Kidney epithelial cell (primary cell): ENCODE data around the gene TMEM135. TPM values are rescaled to one million over a fixed set of nuclear protein-coding genes. Genes with fewer than 3 reads are reported as not detected.
"Not testable (repeated sequence)": the region's sequence is repeated elsewhere in the genome, so short reads cannot be mapped to it uniquely, and the experiment has no call there.

Source experiments
- DNase-seq: peaks from one replicate; pipeline ENCODE4 v3.0.0-alpha.2; 2010; ENCODE audit warnings: low read depth
- H3K27me3 ChIP-seq: 2 replicates; pipeline ENCODE4 v1.6.0; 2011; ENCODE audit warnings: low read length; ENCODE audit not compliant: control insufficient read depth, insufficient read depth
- H3K36me3 ChIP-seq: 2 replicates; pipeline ENCODE4 v1.5.1; 2011; ENCODE audit warnings: low read length; ENCODE audit not compliant: control insufficient read depth, insufficient read depth
- H3K4me3 ChIP-seq: 2 replicates; pipeline ENCODE4 v1.5.1; 2011; ENCODE audit warnings: low read depth, mild to moderate bottlenecking, control low read depth, low read length
- CTCF ChIP-seq: IDR thresholded peaks from 2 replicates; pipeline ENCODE4 v1.5.1; 2011; ENCODE audit warnings: mild to moderate bottlenecking, moderate library complexity, low read length, control low read depth, inconsistent platforms; ENCODE audit not compliant: insufficient read depth, poor library complexity, severe bottlenecking
- total RNA-seq: library from RNA; depleted of rRNA; stranded (reverse); fragments of >200 nt; gene quantifications from 2 replicates; pipeline ENCODE4 v1.2.3, GENCODE V29; 2015

The TMEM135 gene
- total RNA-seq, 1 donor from 2014 or later: 14.5 TPM

- TF ChIP-seq CTCF: no peak
- Histone ChIP-seq H3K27me3 (no peaks in the 10 kb centered on the region), H3K4me3 (no peak overlapping the region), H3K36me3 (no peaks in the 10 kb centered on the region)
- no peak for DNase-seq
Observed at GRCh38 chr11:87143641-87144040, 105.9 kb downstream of the TMEM135 start.

DNA sequence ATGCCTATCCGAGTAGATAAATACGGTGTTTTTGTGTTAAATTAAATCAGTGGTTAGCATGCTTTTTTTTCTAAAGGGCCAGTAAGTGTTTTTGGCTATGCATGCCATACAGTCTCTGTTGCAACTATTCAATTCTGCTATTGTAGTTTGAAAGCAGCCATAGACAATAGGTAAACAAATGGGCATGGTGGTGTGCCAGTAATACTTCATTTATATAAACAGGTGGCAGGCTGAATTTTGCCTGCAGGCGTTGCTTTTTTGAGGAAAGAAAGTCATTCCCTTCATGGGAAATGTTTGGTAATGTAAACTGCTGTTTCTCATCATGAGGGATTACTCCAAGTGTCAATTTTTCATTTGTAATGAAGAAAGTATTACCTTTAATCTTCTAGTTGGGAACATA is 106.5 kb downstream of the TMEM135 start:
- no peak for TF ChIP-seq CTCF
- no peak for DNase-seq
- no peaks in the 10 kb centered on the region for H3K27me3 ChIP-seq
- no peaks in the 10 kb centered on the region for H3K36me3 ChIP-seq
- H3K4me3 ChIP-seq: no peak overlapping the region

GRCh38 chr11:87148749-87149148 is 111.0 kb downstream of the TMEM135 start:
- TF ChIP-seq CTCF: no peak
- H3K27me3 ChIP-seq: no peaks in the 10 kb centered on the region
- no peaks in the 10 kb centered on the region for H3K36me3 ChIP-seq
- DNase-seq: no peak
- no peak overlapping the region for H3K4me3 ChIP-seq

DNA sequence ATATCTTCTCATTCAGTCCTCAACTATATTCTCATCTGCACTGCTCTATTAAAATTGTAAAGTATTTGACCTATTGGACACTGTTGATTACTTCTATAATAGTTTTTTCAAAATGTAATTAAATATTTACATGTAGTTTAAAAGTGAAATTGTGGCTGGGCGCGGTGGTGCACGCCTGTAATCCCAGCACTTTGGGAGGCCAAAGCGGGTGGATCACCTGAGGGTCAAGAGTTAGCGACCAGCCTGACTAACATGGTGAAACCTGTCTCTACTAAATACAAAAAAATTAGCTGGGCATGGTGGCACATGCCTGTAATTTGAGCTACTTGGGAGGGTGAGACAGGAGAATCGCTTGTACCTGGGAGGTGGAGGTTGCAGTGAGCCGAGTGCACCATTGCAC is 112.0 kb downstream of the TMEM135 start:
- not testable (repeated sequence) for H3K4me3 ChIP-seq

GRCh38 chr11:87150936-87151335 is 113.2 kb downstream of the TMEM135 start:
- DNase-seq: no peak
- Histone ChIP-seq H3K36me3 (no peaks in the 10 kb centered on the region), H3K4me3 (no peak overlapping the region), H3K27me3 (no peaks in the 10 kb centered on the region)
- TF ChIP-seq CTCF: no peak

More for the DNA sequence above, 112.0 kb downstream of the TMEM135 start:
- DNase-seq, H3K27me3 ChIP-seq, H3K36me3 ChIP-seq: not testable (repeated sequence)

- Histone ChIP-seq H3K36me3 (no peaks in the 10 kb centered on the region), H3K27me3 (no peaks in the 10 kb centered on the region), H3K4me3 (no peak overlapping the region)
- DNase-seq: no peak
- no peak for TF ChIP-seq CTCF
Observed at GRCh38 chr11:87154246-87154645, 116.5 kb downstream of the TMEM135 start.

- H3K36me3 ChIP-seq: no peaks in the 10 kb centered on the region
- H3K27me3 ChIP-seq: no peaks in the 10 kb centered on the region
- no peak for TF ChIP-seq CTCF
- DNase-seq: no peak
- no peak overlapping the region for H3K4me3 ChIP-seq
Observed at GRCh38 chr11:87156970-87157369, 119.2 kb downstream of the TMEM135 start.

GRCh38 chr11:87169076-87169475 is 131.3 kb downstream of the TMEM135 start:
- H3K27me3 ChIP-seq, DNase-seq, H3K36me3 ChIP-seq, H3K4me3 ChIP-seq: not testable (repeated sequence)
